HCT116 (cell line): Measurements from ENCODE around the gene DYNLT2B. TPM values are rescaled to one million over a fixed set of nuclear protein-coding genes. Genes with fewer than 3 reads are reported as not detected.

Source experiments
- ATAC-seq: fragments of 200-7000 bp; cut with Tn5 transposase; 2 replicates; pipeline ENCODE4 v1.9.1; 2020; ENCODE audit warnings: mild to moderate bottlenecking, moderate library complexity
- BruUV-seq: library from RNA; stranded (reverse); fragments of 400-500 nt; replicated peaks from 2 replicates; lab custom pipeline; 2021; lab: Mats Ljungman, UMichigan
- CTCF ChIA-PET: fragments of 300-600 bp; sonication (Branson Sonifier 250); formaldehyde crosslinking; loops from one replicate; lab custom pipeline; 2021; ENCODE audit warnings: antibody characterized with exemption; lab: Charles Lee
- POLR2A ChIA-PET: fragments of 300-600, 350-600 bp; sonication (Branson Sonifier 250); formaldehyde crosslinking; loops from one replicate; lab custom pipeline; 2021; ENCODE audit warnings: antibody characterized with exemption; lab: Charles Lee
- RAD21 ChIA-PET, 2 experiments: fragments of 300-600 bp; sonication (Branson Sonifier 250); formaldehyde crosslinking; loops; one replicate each; lab custom pipeline; 2023; ENCODE audit warnings: low total read pairs in 2 of 2; ENCODE audit not compliant: uncharacterized antibody in 2 of 2, unreplicated experiment in 2 of 2, low non-redundant PET in 1 of 2; lab: Charles Lee
- DNase-seq: peaks from one replicate; pipeline ENCODE4 v3.0.0-alpha.2; 2010; ENCODE audit warnings: low read depth, low spot score
- H2AFZ ChIP-seq: fragments of 200-600 bp; shearing (Covaris generic), sonication (generic); 2 replicates; pipeline ENCODE4 v1.6.1; 2017; ENCODE audit warnings: low read depth, mixed run types, mixed read lengths, antibody characterized with exemption, low read length; ENCODE audit not compliant: poor library complexity, severe bottlenecking
- H3K27ac ChIP-seq: 2 replicates; pipeline ENCODE4 v1.5.1; 2012; ENCODE audit warnings: low read depth, low read length
- H3K27me3 ChIP-seq: fragments of 200-600 bp; sonication (generic); 2 replicates; pipeline ENCODE4 v1.6.1; 2016; ENCODE audit warnings: mixed run types, low read length, mixed read lengths; ENCODE audit not compliant: insufficient read depth
- H3K36me3 ChIP-seq, 2 experiments: fragments of 200-500 bp in 1 of 2; fragments of 200-600 bp in 1 of 2; sonication (Bioruptor generic) in 1 of 2; sonication (generic) in 1 of 2; 2 replicates each; pipeline versions ENCODE4 v1.5.1 to v1.6.1; 2014 to 2016; ENCODE audit warnings: low read length in 2 of 2, inconsistent platforms in 1 of 2, mixed read lengths in 1 of 2, mixed run types in 1 of 2; ENCODE audit not compliant: insufficient read depth in 2 of 2, control insufficient read depth in 1 of 2
- H3K4me1 ChIP-seq, 2 experiments: fragments of 200-600 bp in 1 of 2; sonication (generic) in 1 of 2; 2 replicates each; pipeline versions ENCODE4 v1.5.1 to v1.6.1; 2012 to 2017; ENCODE audit warnings: low read length in 2 of 2, inconsistent platforms in 1 of 2, mild to moderate bottlenecking in 1 of 2, mixed read lengths in 1 of 2, mixed run types in 1 of 2, moderate library complexity in 1 of 2; ENCODE audit not compliant: insufficient read depth in 2 of 2, control insufficient read depth in 1 of 2
- H3K4me2 ChIP-seq: fragments of 200-600 bp; sonication (generic); 2 replicates; pipeline ENCODE4 v1.6.1; 2017; ENCODE audit warnings: mixed run types, low read length, mixed read lengths
- H3K4me3 ChIP-seq, 2 experiments: fragments of 200-600 bp in 1 of 2; sonication (generic) in 1 of 2; replicated peaks in 1 of 2; 2 replicates each; pipeline ENCODE4 v1.5.1; 2011 to 2016; ENCODE audit warnings: low read length in 2 of 2, control low read depth in 1 of 2, low read depth in 1 of 2, mild to moderate bottlenecking in 1 of 2, mixed read lengths in 1 of 2, mixed run types in 1 of 2
- H3K79me2 ChIP-seq: fragments of 200-600 bp; sonication (generic); 2 replicates; pipeline ENCODE4 v1.6.1; 2017; ENCODE audit warnings: mild to moderate bottlenecking, mixed run types, low read length, moderate library complexity, mixed read lengths; ENCODE audit not compliant: insufficient read depth
- H3K9ac ChIP-seq: fragments of 200-600 bp; sonication (generic); 2 replicates; pipeline ENCODE4 v1.6.1; 2016; ENCODE audit warnings: low read length, mixed read lengths
- H3K9me2 ChIP-seq: fragments of 200-600 bp; sonication (generic), shearing (Covaris generic); 2 replicates; pipeline ENCODE4 v1.6.1; 2017; ENCODE audit warnings: mixed run types, mild to moderate bottlenecking, moderate library complexity; ENCODE audit not compliant: insufficient read depth
- H3K9me3 ChIP-seq, 2 experiments: fragments of 200-500 bp in 1 of 2; fragments of 200-600 bp in 1 of 2; sonication (Bioruptor generic) in 1 of 2; sonication (generic) in 1 of 2; 2 replicates each; pipeline ENCODE4 v1.6.1; 2014 to 2017; ENCODE audit warnings: low read length in 2 of 2, mixed read lengths in 2 of 2, inconsistent platforms in 1 of 2, low read depth in 1 of 2, mild to moderate bottlenecking in 1 of 2, mixed run types in 1 of 2, moderate library complexity in 1 of 2; ENCODE audit not compliant: control insufficient read depth in 1 of 2, insufficient read depth in 1 of 2
- H4K20me1 ChIP-seq: fragments of 200-600 bp; sonication (generic), shearing (Covaris generic); 2 replicates; pipeline ENCODE4 v1.6.1; 2017; ENCODE audit warnings: mixed run types, mild to moderate bottlenecking, moderate library complexity; ENCODE audit not compliant: insufficient read depth
- CBX3 ChIP-seq: IDR thresholded peaks from 2 replicates; pipeline ENCODE4 v1.6.1; 2012; ENCODE audit warnings: low read depth
- CEBPB ChIP-seq: IDR thresholded peaks from 2 replicates; pipeline ENCODE4 v1.6.1; 2012; ENCODE audit warnings: low read depth
- CTCF ChIP-seq, 3 experiments: fragments of 200-600 bp in 1 of 3; sonication (generic) in 1 of 3; IDR thresholded peaks in 2 of 3; conservative IDR thresholded peaks in 1 of 3; 2 replicates each; pipeline ENCODE4 v1.5.1; 2012 to 2017; ENCODE audit warnings: low read depth in 2 of 3, low read length in 2 of 3, antibody characterized with exemption in 1 of 3, borderline replicate concordance in 1 of 3, control low read depth in 1 of 3, mild to moderate bottlenecking in 1 of 3, mixed read lengths in 1 of 3, mixed run types in 1 of 3, moderate library complexity in 1 of 3; ENCODE audit not compliant: insufficient read depth in 1 of 3
- EGR1 ChIP-seq: IDR thresholded peaks from 2 replicates; pipeline ENCODE4 v1.6.1; 2012; ENCODE audit warnings: low read depth
- EZH2 ChIP-seq: fragments of 200-600 bp; sonication (generic); IDR thresholded peaks from 2 replicates; pipeline ENCODE4 v1.6.1; 2017; ENCODE audit warnings: antibody characterized with exemption, mixed run types
- EZH2phosphoT487 ChIP-seq: fragments of 200-600 bp; IDR thresholded peaks from 2 replicates; pipeline ENCODE4 v1.6.1; 2018; ENCODE audit warnings: antibody characterized with exemption, borderline replicate concordance
- FOSL1 ChIP-seq: IDR thresholded peaks from 2 replicates; pipeline ENCODE4 v1.6.1; 2012; ENCODE audit warnings: low read depth
- POLR2AphosphoS5 ChIP-seq: IDR thresholded peaks from 2 replicates; pipeline ENCODE4 v1.6.1; 2011; ENCODE audit warnings: mild to moderate bottlenecking, low read depth, low read length, moderate library complexity
- RAD21 ChIP-seq: IDR thresholded peaks from 2 replicates; pipeline ENCODE4 v1.6.1; 2012; ENCODE audit warnings: low read depth, mild to moderate bottlenecking
- SIN3A ChIP-seq: IDR thresholded peaks from 2 replicates; pipeline ENCODE4 v1.6.1; 2012; ENCODE audit warnings: low read depth
- TCF7L2 ChIP-seq: IDR thresholded peaks from 2 replicates; pipeline ENCODE4 v1.7.0; 2011; ENCODE audit warnings: borderline replicate concordance, inconsistent platforms; ENCODE audit not compliant: insufficient read depth, insufficient read length; ENCODE audit errors: extremely low read depth
- YY1 ChIP-seq: IDR thresholded peaks from 2 replicates; pipeline ENCODE4 v1.6.1; 2011; ENCODE audit warnings: low read length, low read depth, moderate library complexity, mild to moderate bottlenecking; ENCODE audit not compliant: insufficient replicate concordance; ENCODE audit errors: extremely low read depth
- ZBTB33 ChIP-seq: IDR thresholded peaks from 2 replicates; pipeline ENCODE4 v1.6.1; 2011; ENCODE audit warnings: mild to moderate bottlenecking, low read length, moderate library complexity; ENCODE audit not compliant: insufficient replicate concordance; ENCODE audit errors: extremely low read depth
- ZFX ChIP-seq: fragments of 450-650 bp; IDR thresholded peaks from 2 replicates; pipeline ENCODE4 v1.6.1; 2017
- intact Hi-C: fragments of 100-400 bp; cut with micrococcal nuclease; formaldehyde crosslinking; loops from 2 replicates; pipeline ENCODE4 v1.10.0; 2022
- total RNA-seq: library from RNA; stranded (reverse); gene quantifications from one replicate; pipeline ENCODE4 v1.2.1, GENCODE V29; 2021; ENCODE audit not compliant: unreplicated experiment
- TF ChIP-seq, protein P1 (sequence below): IDR thresholded peaks from 2 replicates; pipeline ENCODE4 v1.6.1; 2012

Gene DYNLT2B
- total RNA-seq, 1 experiment from 2014 or later, result 9.7 TPM

GRCh38 chr3:196327405-196327804, 9.4 kb upstream of the DYNLT2B start:
- Histone ChIP-seq H3K4me3 (no peak overlapping the region), H3K9me3 (no peaks in the 10 kb centered on the region), H3K27ac (no peak overlapping the region), H3K4me1 (peaks cover 0 to 5% of the 10 kb centered on the region in 2 experiments; a peak in 1 of 4 replicates), H3K4me2 (no peak overlapping the region), H3K36me3 (no peaks in the 10 kb centered on the region), H4K20me1 (no peaks in the 10 kb centered on the region), H3K9me2 (no peaks in the 10 kb centered on the region), H2AFZ (no peak overlapping the region), H3K27me3 (no peaks in the 10 kb centered on the region), H3K9ac (no peak overlapping the region), H3K79me2 (no peaks in the 10 kb centered on the region)
- BruUV-seq, result no TSS peak
- CTCF ChIA-PET, result no interaction called here
- intact Hi-C loops, result no loop called here
- ATAC-seq, result no peak
- POLR2A ChIA-PET, result interaction anchor here (0.6 to 1.2 kb wide), 2 partner anchors 9 to 10 kb away, joined by 3 read pairs; partner anchors contain the start of gene DYNLT2B
- RAD21 ChIA-PET, result no interaction called here
- TF ChIP-seq EZH2 (no peak), ZFX (no peak), TCF7L2 (no peak), SIN3A (no peak), CTCF (IDR thresholded peaks at IDR 0.05 in 2 of 3, conservative IDR thresholded peaks at IDR 0.05 in 1 of 3; ENCODE audit: borderline replicate concordance in 1 of 3, insufficient read depth in 1 of 3, low read depth in 2 of 3, low read length in 2 of 3) (no peak), CBX3 (no peak), FOSL1 (no peak), YY1 (no peak), EZH2phosphoT487 (no peak), CEBPB (no peak), EGR1 (no peak), RAD21 (no peak), ZBTB33 (no peak), POLR2AphosphoS5 (no peak)
- TF ChIP-seq, protein P1, sequence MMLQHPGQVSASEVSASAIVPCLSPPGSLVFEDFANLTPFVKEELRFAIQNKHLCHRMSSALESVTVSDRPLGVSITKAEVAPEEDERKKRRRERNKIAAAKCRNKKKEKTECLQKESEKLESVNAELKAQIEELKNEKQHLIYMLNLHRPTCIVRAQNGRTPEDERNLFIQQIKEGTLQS, result no peak
- no peak for DNase-seq
